ENCODE measurements around the gene PHF14. TPM values are rescaled to one million over a fixed set of nuclear protein-coding genes. Genes with fewer than 3 reads are reported as not detected.

The PHF14 gene
- total RNA-seq, 1 experiment from 2014 or later = 35.1 TPM

DNA sequence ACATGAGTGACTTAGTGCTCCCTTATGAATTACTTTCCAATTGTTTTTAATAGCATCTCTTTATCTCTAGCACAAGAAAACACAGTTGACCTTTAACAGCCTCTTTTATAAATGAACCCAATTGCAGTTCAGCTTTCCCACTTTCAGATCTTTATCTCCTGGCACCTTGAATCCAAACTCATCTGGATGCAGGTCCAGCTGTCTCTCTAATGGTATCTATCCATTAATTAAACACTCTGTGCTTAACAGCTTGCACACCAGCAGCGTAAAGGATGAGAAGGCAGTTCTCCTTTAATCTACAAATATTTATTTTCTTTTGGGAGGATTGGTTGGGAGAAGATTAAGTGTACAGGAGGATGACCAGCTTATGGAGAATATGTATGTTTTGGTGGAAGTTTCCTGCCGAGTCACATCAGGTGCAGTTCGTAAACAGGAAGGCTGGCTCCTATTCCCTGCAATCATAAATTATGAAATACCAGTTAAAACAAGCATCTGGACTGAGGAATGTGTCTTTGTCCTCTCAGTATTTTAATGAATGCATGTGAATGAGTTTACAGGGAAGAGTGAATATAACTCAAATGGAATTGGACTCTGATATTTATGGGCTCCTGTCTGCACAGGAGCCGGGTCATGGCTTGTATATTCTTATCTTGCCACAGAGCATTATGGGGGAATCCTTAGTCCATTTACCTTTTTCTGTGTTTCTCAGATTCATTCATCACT, 232.7 kb downstream of the PHF14 start:
- DNase-seq (ENCODE audit: low read depth) = no peak

DNA sequence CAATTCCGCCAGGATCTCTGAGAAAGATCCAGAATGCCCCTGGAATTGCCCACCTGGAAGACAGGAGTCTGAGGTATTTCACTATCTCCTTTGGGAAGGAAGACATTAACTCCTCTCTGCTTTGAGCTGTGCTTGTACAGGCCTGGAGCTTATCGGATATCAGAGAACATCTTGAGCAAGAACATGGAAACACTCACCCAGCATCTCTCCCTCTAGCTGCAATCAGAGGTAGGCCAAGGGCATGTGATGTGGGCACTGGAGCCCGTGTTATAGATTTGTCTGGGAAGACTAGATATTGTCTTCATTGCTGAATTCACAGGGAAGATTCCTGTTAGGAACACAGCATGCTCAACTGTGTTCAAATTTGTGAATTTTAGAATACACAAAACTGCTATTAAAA, 233.9 kb downstream of the PHF14 start:
- no peak for DNase-seq (ENCODE audit: low read depth)

DNA sequence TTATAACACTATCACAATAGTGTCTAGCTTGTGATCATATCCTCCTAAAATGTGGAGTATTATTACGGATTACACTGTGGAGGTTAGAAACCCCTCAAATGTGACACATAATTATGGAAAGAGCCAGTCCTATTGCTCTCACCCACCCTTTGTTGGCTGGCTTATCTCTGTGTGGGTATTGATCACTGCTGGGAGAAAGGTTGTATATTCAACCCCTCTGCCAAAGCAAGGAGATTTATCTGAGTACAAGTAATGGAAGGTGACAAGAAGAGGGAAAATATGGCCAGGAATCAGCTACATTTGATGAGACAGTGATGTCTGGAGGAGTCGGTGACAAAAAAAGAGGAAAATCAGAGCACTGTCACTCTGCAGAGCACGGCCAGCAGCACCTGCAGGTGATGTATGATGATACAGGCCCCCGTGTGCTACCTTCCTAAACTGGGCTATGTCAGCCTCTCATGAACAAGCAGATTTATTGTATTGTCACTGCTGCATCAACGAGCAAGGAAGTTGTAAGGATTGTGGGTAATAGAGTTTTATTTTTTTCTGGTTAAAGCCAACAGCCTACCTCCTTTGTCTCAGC, 235.3 kb downstream of the PHF14 start:
- DNase-seq (ENCODE audit: low read depth) = no peak

DNA sequence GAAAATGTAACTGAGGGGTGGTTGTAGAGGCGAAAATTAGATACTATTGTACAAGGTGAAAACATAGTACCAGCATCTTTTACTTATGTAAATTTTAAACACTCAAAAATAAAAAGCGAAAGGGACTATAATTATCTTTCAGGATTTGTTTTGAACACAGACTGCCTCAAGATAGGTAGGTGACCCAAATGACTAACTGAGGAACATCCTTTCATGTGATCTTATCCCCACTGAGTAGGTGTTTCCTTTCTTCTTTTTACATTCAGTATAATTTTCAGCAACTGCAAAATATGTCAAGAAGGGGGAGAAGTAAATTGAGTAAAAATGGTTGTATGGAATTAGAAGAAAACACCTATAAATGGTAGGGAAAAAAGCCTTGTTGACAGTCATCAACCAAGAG, 236.7 kb downstream of the PHF14 start:
- DNase-seq (ENCODE audit: low read depth) = no peak

DNA sequence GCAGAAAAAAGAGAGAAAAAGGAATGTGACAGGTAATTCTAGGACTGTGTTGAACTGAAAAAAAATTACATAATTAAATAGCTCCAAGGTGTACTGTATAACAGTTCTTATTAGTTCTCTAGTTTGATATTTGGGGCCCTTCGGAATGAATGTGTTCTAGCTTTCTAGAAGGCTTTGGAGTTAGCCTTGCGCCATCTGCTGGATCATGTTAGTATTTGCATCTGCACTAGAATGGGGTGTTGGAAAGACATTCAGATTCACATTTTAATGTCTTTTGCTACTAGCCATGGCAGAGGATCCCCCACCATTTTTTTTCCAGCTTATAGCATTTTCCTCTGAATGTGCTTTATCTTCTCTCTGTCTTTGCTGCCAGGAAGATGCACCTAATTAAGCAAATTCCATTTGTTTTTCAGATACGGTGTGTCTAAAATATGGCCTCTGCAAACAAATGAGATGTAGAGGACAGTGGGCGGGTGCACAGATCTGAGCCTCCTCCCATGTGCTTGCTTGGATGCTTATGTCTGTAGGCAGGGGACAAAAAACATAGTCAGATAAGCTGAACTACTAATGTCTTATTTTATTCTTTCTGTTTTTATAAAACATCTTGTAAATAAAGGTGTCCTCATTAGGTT, 238.5 kb downstream of the PHF14 start:
- peak; percentile 63 for DNase-seq (ENCODE audit: low read depth)

DNA sequence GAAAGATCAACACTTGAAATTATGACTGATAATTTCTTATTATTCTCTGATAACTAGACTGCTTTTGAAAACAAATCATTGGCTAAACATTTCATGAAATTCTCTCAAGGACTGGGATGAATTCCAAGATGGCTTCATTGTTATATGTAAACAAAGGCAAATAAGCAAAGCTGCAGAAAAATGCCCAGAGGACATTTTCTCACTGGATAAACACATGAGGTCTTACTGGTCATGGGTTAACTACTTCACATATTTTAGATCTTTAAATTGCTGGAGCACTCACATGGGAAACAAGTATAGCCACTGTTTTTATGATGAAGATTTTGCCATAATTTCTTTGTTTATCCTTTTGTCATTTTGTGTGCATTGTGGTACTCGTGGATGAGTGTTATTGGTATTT, 239.1 kb downstream of the PHF14 start:
- DNase-seq (ENCODE audit: low read depth) = peak; percentile 16

DNA sequence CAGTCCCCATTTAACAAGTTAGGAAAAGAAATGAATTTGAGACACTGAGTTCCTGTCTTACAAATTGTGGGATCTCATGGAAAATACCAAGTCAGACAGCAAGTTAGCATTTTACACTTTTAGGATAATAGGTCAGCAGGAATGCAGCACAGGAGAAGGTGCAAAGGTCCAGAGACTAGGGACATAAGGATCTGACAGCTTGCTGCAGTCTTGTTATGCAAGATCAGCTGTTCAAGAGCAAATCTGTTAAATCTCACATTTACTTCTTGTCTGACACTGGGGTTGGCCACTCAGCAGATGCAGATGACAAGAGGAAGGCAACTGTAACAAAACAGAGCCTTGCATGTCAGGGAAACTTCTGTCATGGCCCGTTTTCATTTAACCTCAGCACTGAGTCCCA, 239.6 kb downstream of the PHF14 start:
- DNase-seq (ENCODE audit: low read depth) = no peak

DNA sequence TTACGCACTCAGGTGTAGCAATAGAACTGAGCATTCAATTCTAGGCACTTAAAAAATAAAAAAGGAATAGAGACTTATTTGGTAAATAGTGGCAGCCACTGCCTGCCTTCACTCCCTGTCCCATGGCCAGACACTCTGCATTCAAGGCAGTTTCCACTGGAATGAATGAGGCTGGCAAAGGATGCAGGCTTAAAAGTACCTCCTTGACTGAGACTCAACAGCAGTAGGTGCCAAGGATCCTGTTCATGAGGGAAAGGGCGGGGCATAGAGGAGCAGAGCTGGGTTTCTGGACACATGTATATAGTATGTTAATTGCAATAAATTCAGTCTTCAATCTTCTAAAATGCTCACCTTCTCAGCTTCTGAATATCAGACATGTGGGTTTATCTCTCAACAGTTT, 242.6 kb downstream of the PHF14 start:
- no peak for DNase-seq (ENCODE audit: low read depth)

DNA sequence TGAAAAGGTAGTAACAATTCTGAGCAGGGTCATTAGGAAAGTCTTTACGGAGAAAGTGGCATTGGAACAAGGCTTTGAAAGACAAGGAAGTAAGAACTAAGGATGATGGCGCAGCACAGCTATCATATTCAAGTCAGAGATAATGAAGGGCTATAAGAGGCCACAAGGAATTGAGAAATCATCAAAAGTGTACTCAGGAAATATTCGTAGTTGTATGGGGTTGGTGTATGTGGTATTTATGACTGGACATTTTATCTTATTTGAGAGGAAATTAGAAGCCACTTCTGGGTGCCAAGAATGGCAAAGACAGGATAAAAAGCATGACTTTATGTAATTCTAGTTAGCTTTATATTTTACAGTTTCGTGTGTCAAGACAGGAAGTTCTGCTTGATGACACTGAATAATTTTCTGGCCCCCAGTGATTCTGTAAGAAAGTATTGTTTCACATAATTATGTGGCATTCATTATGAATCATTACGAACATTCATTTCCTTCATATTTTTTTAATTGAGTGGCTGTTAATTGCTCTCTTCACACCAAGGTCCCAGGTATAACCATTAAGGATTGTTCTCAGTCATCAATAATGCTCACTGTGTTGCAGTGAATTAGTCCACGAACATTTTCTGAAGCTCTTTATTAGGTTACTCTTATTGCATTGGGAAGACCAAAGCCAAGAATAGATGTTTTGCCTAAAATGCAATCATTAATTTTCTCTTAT, 244.3 kb downstream of the PHF14 start:
- DNase-seq (ENCODE audit: low read depth) = no peak

All from RPMI7951 (cell line).